Liver (tissue), 3 donors: Measurements from ENCODE around the gene PIGQ.

Source experiments
- CTCF ChIP-seq: fragments of 150-350 bp; IDR thresholded peaks from 2 replicates; pipeline ENCODE4 v1.5.1; 2017; ENCODE audit warnings: improper control_type of control experiment, low read depth, low read length; ENCODE audit not compliant: missing input control
- EGR1 ChIP-seq, 2 donors: IDR thresholded peaks; 2 replicates each; pipeline ENCODE4 v1.6.1; 2016 to 2018; ENCODE audit warnings: antibody characterized with exemption in 2 of 2, low read depth in 2 of 2
- FOXA1 ChIP-seq: IDR thresholded peaks from 2 replicates; pipeline ENCODE4 v1.6.1; 2016; ENCODE audit warnings: antibody characterized with exemption
- FOXA2 ChIP-seq: IDR thresholded peaks from 2 replicates; pipeline ENCODE4 v1.6.1; 2016; ENCODE audit warnings: antibody characterized with exemption
- GABPA ChIP-seq, 2 donors: IDR thresholded peaks in 1 of 2; conservative IDR thresholded peaks in 1 of 2; 2 replicates each; pipeline ENCODE4 v1.6.1; 2016; ENCODE audit warnings: antibody characterized with exemption in 2 of 2, mild to moderate bottlenecking in 1 of 2, moderate library complexity in 1 of 2
- JUND ChIP-seq, 2 donors: IDR thresholded peaks; 2 replicates each; pipeline ENCODE4 v1.6.1; 2016; ENCODE audit warnings: antibody characterized with exemption in 2 of 2
- MAX ChIP-seq: IDR thresholded peaks from 2 replicates; pipeline ENCODE4 v1.6.1; 2016; ENCODE audit warnings: antibody characterized with exemption
- RAD21 ChIP-seq, 2 donors: IDR thresholded peaks; 2 replicates each; pipeline ENCODE4 v1.6.1; 2016; ENCODE audit warnings: antibody characterized with exemption in 2 of 2, mild to moderate bottlenecking in 2 of 2
- SP1 ChIP-seq: IDR thresholded peaks from 2 replicates; pipeline ENCODE4 v1.6.1; 2018; ENCODE audit warnings: antibody characterized with exemption, mild to moderate bottlenecking
- TAF1 ChIP-seq: conservative IDR thresholded peaks from 2 replicates; pipeline ENCODE4 v1.6.1; 2016; ENCODE audit warnings: antibody characterized with exemption, mild to moderate bottlenecking
- YY1 ChIP-seq: IDR thresholded peaks from 2 replicates; pipeline ENCODE4 v1.6.1; 2016; ENCODE audit warnings: antibody characterized with exemption, mild to moderate bottlenecking
- TF ChIP-seq, protein P1 (sequence below): IDR thresholded peaks from 2 replicates; pipeline ENCODE4 v1.6.1; 2016; ENCODE audit warnings: antibody characterized with exemption, mild to moderate bottlenecking
- TF ChIP-seq, protein P2 (sequence below): IDR thresholded peaks from 2 replicates; pipeline ENCODE4 v1.6.1; 2016; ENCODE audit warnings: antibody characterized with exemption
- donor health status: healthy.
- donor health status: healthy.

- no peak for TF ChIP-seq CTCF
- no peak for TF ChIP-seq TAF1
- TF ChIP-seq MAX, result no peak
- TF ChIP-seq JUND (IDR thresholded peaks at IDR 0.05), result no peak
- no peak for TF ChIP-seq GABPA (IDR thresholded peaks at IDR 0.05 in 1 of 2, conservative IDR thresholded peaks at IDR 0.05 in 1 of 2)
- TF ChIP-seq YY1, result no peak
- TF ChIP-seq, protein P1, sequence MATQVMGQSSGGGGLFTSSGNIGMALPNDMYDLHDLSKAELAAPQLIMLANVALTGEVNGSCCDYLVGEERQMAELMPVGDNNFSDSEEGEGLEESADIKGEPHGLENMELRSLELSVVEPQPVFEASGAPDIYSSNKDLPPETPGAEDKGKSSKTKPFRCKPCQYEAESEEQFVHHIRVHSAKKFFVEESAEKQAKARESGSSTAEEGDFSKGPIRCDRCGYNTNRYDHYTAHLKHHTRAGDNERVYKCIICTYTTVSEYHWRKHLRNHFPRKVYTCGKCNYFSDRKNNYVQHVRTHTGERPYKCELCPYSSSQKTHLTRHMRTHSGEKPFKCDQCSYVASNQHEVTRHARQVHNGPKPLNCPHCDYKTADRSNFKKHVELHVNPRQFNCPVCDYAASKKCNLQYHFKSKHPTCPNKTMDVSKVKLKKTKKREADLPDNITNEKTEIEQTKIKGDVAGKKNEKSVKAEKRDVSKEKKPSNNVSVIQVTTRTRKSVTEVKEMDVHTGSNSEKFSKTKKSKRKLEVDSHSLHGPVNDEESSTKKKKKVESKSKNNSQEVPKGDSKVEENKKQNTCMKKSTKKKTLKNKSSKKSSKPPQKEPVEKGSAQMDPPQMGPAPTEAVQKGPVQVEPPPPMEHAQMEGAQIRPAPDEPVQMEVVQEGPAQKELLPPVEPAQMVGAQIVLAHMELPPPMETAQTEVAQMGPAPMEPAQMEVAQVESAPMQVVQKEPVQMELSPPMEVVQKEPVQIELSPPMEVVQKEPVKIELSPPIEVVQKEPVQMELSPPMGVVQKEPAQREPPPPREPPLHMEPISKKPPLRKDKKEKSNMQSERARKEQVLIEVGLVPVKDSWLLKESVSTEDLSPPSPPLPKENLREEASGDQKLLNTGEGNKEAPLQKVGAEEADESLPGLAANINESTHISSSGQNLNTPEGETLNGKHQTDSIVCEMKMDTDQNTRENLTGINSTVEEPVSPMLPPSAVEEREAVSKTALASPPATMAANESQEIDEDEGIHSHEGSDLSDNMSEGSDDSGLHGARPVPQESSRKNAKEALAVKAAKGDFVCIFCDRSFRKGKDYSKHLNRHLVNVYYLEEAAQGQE, result no peak
- TF ChIP-seq, protein P2, sequence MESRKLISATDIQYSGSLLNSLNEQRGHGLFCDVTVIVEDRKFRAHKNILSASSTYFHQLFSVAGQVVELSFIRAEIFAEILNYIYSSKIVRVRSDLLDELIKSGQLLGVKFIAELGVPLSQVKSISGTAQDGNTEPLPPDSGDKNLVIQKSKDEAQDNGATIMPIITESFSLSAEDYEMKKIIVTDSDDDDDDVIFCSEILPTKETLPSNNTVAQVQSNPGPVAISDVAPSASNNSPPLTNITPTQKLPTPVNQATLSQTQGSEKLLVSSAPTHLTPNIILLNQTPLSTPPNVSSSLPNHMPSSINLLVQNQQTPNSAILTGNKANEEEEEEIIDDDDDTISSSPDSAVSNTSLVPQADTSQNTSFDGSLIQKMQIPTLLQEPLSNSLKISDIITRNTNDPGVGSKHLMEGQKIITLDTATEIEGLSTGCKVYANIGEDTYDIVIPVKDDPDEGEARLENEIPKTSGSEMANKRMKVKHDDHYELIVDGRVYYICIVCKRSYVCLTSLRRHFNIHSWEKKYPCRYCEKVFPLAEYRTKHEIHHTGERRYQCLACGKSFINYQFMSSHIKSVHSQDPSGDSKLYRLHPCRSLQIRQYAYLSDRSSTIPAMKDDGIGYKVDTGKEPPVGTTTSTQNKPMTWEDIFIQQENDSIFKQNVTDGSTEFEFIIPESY, result no peak
- no peak for TF ChIP-seq FOXA2
- no peak for TF ChIP-seq RAD21 (IDR thresholded peaks at IDR 0.05)
- TF ChIP-seq SP1, result no peak
- no peak for TF ChIP-seq EGR1 (IDR thresholded peaks at IDR 0.05; ENCODE audit: low read depth in 2 of 2)
- TF ChIP-seq FOXA1, result no peak
These were observed 35.6 kb upstream of the PIGQ start for GRCh38 chr16:534135-534534.
